DOHH2 (cell line): ENCODE data around the gene ZNF37A.

Experiments used
- H3F3A ChIP-seq: fragments of 200-600 bp; sonication (generic), shearing (Covaris generic); 2 replicates; pipeline ENCODE4 v1.6.0; 2016; ENCODE audit warnings: antibody characterized with exemption, mild to moderate bottlenecking; ENCODE audit not compliant: control insufficient read depth, insufficient read depth
- H3K27ac ChIP-seq: fragments of 200-600 bp; sonication (generic); 2 replicates; pipeline ENCODE4 v1.5.1; 2014; ENCODE audit warnings: low read depth, mild to moderate bottlenecking, low read length, moderate library complexity
- H3K27me3 ChIP-seq: fragments of 200-600 bp; sonication (generic); 2 replicates; pipeline ENCODE4 v1.6.1; 2014; ENCODE audit warnings: mild to moderate bottlenecking, low read length, mixed read lengths; ENCODE audit not compliant: control insufficient read depth
- H3K36me3 ChIP-seq: fragments of 200-600 bp; sonication (generic); 2 replicates; pipeline ENCODE4 v1.6.1; 2014; ENCODE audit warnings: mild to moderate bottlenecking, low read length, moderate library complexity, mixed read lengths; ENCODE audit not compliant: control insufficient read depth
- H3K4me1 ChIP-seq: fragments of 200-600 bp; sonication (generic); 2 replicates; pipeline ENCODE4 v1.6.1; 2014; ENCODE audit warnings: mild to moderate bottlenecking, low read length, mixed read lengths; ENCODE audit not compliant: control insufficient read depth
- H3K4me2 ChIP-seq: fragments of 200-600 bp; sonication (generic); 2 replicates; pipeline ENCODE4 v1.6.0; 2014; ENCODE audit warnings: mild to moderate bottlenecking, low read length, moderate library complexity
- H3K4me3 ChIP-seq: fragments of 200-600 bp; sonication (generic); 2 replicates; pipeline ENCODE4 v1.5.1; 2014; ENCODE audit warnings: mild to moderate bottlenecking, low read length, mixed read lengths
- H3K79me2 ChIP-seq: fragments of 200-600 bp; sonication (generic); 2 replicates; pipeline ENCODE4 v1.6.1; 2014; ENCODE audit warnings: mild to moderate bottlenecking, low read length, mixed read lengths; ENCODE audit not compliant: control insufficient read depth
- H3K9me2 ChIP-seq: fragments of 200-600 bp; sonication (generic); replicated peaks from 2 replicates; pipeline ENCODE4 v1.6.1; 2014; ENCODE audit warnings: mild to moderate bottlenecking, low read length, mixed read lengths; ENCODE audit not compliant: control insufficient read depth
- H3K9me3 ChIP-seq: fragments of 200-600 bp; sonication (generic); 2 replicates; pipeline ENCODE4 v1.6.1; 2014; ENCODE audit warnings: antibody characterized with exemption, low read length, mixed read lengths; ENCODE audit not compliant: control insufficient read depth, insufficient read depth
- H4K20me1 ChIP-seq: fragments of 200-600 bp; sonication (generic); 2 replicates; pipeline ENCODE4 v1.6.0; 2014; ENCODE audit warnings: low read depth, mild to moderate bottlenecking, antibody characterized with exemption, low read length, moderate library complexity; ENCODE audit not compliant: control insufficient read depth, insufficient read depth
- EZH2phosphoT487 ChIP-seq: fragments of 200-600 bp; sonication (generic); IDR thresholded peaks from 2 replicates; pipeline ENCODE4 v1.6.1; 2017; ENCODE audit warnings: borderline replicate concordance, mild to moderate bottlenecking, antibody characterized with exemption, low read length, moderate library complexity, mixed read lengths
- TF ChIP-seq, protein P1 (sequence below): fragments of 200-600 bp; sonication (generic); IDR thresholded peaks from one replicate; pipeline ENCODE4 v1.5.1; 2014; ENCODE audit warnings: antibody characterized with exemption, mild to moderate bottlenecking, low read depth, low read length; ENCODE audit not compliant: poor library complexity, severe bottlenecking

The ZNF37A gene

DNA sequence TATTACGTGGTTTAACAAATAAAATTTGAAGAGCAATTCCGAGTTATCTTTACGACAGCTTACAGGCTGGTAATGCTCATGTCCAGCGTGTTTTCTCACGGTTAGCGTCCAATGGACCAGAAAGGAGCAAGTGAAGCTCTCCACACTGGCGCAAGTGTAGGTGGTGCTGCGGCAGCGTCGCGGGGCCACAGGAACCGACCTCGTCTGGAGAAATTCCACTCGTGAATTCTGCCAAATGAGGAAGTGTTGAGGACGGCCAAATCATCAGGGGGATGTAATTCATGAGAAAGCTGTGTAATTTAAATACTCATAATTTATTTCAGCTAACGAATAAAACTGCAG, 350 bp upstream of the ZNF37A start:
- Histone ChIP-seq H3K27ac (no peak overlapping the region), H3K4me1 (peaks cover 15% of the 10 kb centered on the region), H3K27me3 (no peaks in the 10 kb centered on the region), H3K4me3 (peak overlapping the region; percentile 99), H3K4me2 (peak overlapping the region; percentile 96), H3K9me2 (no peaks in the 10 kb centered on the region), H3K36me3 (peaks cover 42% of the 10 kb centered on the region), H3F3A (no peaks in the 10 kb centered on the region), H3K9me3 (no peaks in the 10 kb centered on the region), H4K20me1 (no peaks in the 10 kb centered on the region), H3K79me2 (peaks cover 16% of the 10 kb centered on the region)
- TF ChIP-seq, protein P1, sequence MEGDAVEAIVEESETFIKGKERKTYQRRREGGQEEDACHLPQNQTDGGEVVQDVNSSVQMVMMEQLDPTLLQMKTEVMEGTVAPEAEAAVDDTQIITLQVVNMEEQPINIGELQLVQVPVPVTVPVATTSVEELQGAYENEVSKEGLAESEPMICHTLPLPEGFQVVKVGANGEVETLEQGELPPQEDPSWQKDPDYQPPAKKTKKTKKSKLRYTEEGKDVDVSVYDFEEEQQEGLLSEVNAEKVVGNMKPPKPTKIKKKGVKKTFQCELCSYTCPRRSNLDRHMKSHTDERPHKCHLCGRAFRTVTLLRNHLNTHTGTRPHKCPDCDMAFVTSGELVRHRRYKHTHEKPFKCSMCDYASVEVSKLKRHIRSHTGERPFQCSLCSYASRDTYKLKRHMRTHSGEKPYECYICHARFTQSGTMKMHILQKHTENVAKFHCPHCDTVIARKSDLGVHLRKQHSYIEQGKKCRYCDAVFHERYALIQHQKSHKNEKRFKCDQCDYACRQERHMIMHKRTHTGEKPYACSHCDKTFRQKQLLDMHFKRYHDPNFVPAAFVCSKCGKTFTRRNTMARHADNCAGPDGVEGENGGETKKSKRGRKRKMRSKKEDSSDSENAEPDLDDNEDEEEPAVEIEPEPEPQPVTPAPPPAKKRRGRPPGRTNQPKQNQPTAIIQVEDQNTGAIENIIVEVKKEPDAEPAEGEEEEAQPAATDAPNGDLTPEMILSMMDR, result no peak
- no peak for TF ChIP-seq EZH2phosphoT487

DNA sequence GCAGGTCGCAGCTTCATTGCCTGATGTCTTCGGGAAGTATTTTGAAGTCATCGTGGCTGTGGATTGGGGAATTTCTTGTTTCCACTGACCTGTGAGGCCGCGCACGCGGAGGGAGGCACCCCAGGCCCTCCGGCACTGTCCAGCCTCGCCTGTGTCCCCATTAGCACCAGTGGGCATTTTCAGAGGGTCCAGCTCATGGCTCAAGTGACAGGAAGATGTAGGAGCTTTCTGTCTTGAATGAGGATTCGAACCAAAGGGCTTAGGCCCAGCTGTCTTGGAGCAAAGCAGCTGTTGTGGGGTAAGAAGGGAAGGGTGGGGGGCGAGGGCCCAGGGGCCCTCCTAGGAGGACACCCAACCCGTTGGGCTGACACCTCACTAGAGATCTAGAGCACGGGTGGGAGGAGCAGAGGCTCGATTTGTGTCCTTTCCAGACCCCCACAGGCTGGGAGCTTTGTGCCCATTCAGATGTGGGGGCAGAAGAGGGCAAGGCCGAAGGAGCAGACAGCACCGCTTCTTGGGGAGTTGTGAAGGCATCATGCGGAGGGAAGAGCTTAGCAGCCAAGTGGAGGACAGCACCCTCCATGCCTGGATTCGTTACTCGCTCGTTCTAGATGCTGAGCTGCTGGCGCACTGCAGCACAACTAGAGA, 914 bp downstream of the ZNF37A start:
- H3K9me3 ChIP-seq, result no peaks in the 10 kb centered on the region
- H3K4me1 ChIP-seq, result peaks cover 15% of the 10 kb centered on the region
- peak overlapping the region; percentile 99 for H3K4me3 ChIP-seq
- H3K36me3 ChIP-seq, result peaks cover 53% of the 10 kb centered on the region
- peaks cover 16% of the 10 kb centered on the region for H3K79me2 ChIP-seq
- 0 out of 2 replicates have a peak overlapping the region, but pooled peaks have one; percentile 30 for H3K27ac ChIP-seq
- H4K20me1 ChIP-seq, result no peaks in the 10 kb centered on the region
- no peaks in the 10 kb centered on the region for H3F3A ChIP-seq
- TF ChIP-seq, protein P1, result no peak
- no peak for TF ChIP-seq EZH2phosphoT487
- no peaks in the 10 kb centered on the region for H3K27me3 ChIP-seq
- H3K9me2 ChIP-seq, result no peaks in the 10 kb centered on the region
- H3K4me2 ChIP-seq, result peak overlapping the region; percentile 96

DNA sequence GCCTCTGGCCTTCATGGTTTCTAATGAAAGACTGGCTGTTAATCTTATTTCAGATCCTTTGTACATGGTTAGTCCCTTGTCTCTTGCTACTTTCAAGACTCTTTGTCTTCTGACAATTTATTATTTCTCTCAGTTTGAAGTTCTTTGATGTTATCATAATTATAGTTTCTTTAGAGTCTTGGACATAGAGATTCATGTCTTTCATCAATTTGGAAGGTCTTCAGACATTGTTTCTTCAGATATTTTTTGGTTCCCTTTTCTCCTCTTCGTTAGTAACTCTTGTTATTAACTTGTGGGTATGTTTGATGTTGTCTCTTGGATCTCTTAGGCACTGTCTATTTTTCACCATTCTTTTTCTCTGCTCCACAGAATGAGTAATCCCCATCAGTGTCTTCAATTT, 8.7 kb downstream of the ZNF37A start:
- Histone ChIP-seq H4K20me1 (no peaks in the 10 kb centered on the region), H3K79me2 (no peaks in the 10 kb centered on the region), H3F3A (no peaks in the 10 kb centered on the region), H3K9me2 (no peaks in the 10 kb centered on the region), H3K27ac (no peak overlapping the region), H3K4me2 (no peak overlapping the region), H3K4me1 (no peaks in the 10 kb centered on the region), H3K4me3 (no peak overlapping the region), H3K27me3 (no peaks in the 10 kb centered on the region), H3K9me3 (peaks cover 18% of the 10 kb centered on the region; the same call in 1 of the 2 replicates), H3K36me3 (peaks cover 70% of the 10 kb centered on the region)
- TF ChIP-seq, protein P1, result no peak
- no peak for TF ChIP-seq EZH2phosphoT487
